CD4-positive, alpha-beta T cell treated with Interleukin-15 for 1 hour (primary cell): ENCODE measurements around the gene ADCY3.

Experiments
- DNase-seq: peaks from one replicate; pipeline ENCODE4 v3.0.0-alpha.2; 2020

ADCY3 gene

GRCh38 chr2:24872344-24873115 lies 47.5 kb downstream of the ADCY3 start:
- no peak for DNase-seq

GRCh38 chr2:24871852-24872333 lies 48.1 kb downstream of the ADCY3 start:
- DNase-seq: no peak

- no peak for DNase-seq
These were observed 48.9 kb downstream of the ADCY3 start for GRCh38 chr2:24870891-24871705.

- no peak for DNase-seq
These were observed 49.6 kb downstream of the ADCY3 start for GRCh38 chr2:24870440-24870839.

GRCh38 chr2:24866946-24867345 lies 53.1 kb downstream of the ADCY3 start:
- no peak for DNase-seq

GRCh38 chr2:24863641-24864040 lies 56.4 kb downstream of the ADCY3 start:
- DNase-seq: no peak

GRCh38 chr2:24861500-24861899 lies 58.5 kb downstream of the ADCY3 start:
- DNase-seq: no peak

GRCh38 chr2:24860631-24861030 lies 59.4 kb downstream of the ADCY3 start:
- DNase-seq: no peak

- no peak for DNase-seq
These were observed 60.0 kb downstream of the ADCY3 start for GRCh38 chr2:24859968-24860600.

GRCh38 chr2:24858996-24859395 lies 61.0 kb downstream of the ADCY3 start:
- no peak for DNase-seq

- DNase-seq: no peak
These were observed 62.3 kb downstream of the ADCY3 start for GRCh38 chr2:24857746-24858145.

- DNase-seq: no peak
These were observed 63.2 kb downstream of the ADCY3 start for GRCh38 chr2:24856791-24857211.

- no peak for DNase-seq
These were observed 64.3 kb downstream of the ADCY3 start for GRCh38 chr2:24855726-24856125.

GRCh38 chr2:24855022-24855622 lies 64.9 kb downstream of the ADCY3 start:
- DNase-seq: no peak

GRCh38 chr2:24853996-24854395 lies 66.0 kb downstream of the ADCY3 start:
- DNase-seq: no peak

- DNase-seq: no peak
These were observed 67.0 kb downstream of the ADCY3 start for GRCh38 chr2:24853046-24853445.

GRCh38 chr2:24852431-24853020 lies 67.5 kb downstream of the ADCY3 start:
- DNase-seq: no peak

GRCh38 chr2:24852026-24852425 lies 68.0 kb downstream of the ADCY3 start:
- no peak for DNase-seq

GRCh38 chr2:24850944-24851343 lies 69.1 kb downstream of the ADCY3 start:
- DNase-seq: no peak

- DNase-seq: no peak
These were observed 74.3 kb downstream of the ADCY3 start for GRCh38 chr2:24845691-24846090.

- DNase-seq: no peak
These were observed 75.9 kb downstream of the ADCY3 start for GRCh38 chr2:24844023-24844685.

- no peak for DNase-seq
These were observed 76.6 kb downstream of the ADCY3 start for GRCh38 chr2:24843330-24843860.
